GM12864 (cell line): ENCODE data around the gene ANGPTL2.

ENCODE experiments used
- DNase-seq: peaks from one replicate; pipeline ENCODE4 v3.0.0-alpha.2; 2011; ENCODE audit warnings: low read depth
- H3K4me3 ChIP-seq: 2 replicates; pipeline ENCODE4 v1.5.1; 2011; ENCODE audit warnings: mild to moderate bottlenecking, low read depth, low read length, control low read depth
- CTCF ChIP-seq: IDR thresholded peaks from 2 replicates; pipeline ENCODE4 v1.5.1; 2011; ENCODE audit warnings: low read depth, mild to moderate bottlenecking, moderate library complexity, low read length, control low read depth, inconsistent platforms; ENCODE audit errors: missing control alignments

Gene ANGPTL2

DNA sequence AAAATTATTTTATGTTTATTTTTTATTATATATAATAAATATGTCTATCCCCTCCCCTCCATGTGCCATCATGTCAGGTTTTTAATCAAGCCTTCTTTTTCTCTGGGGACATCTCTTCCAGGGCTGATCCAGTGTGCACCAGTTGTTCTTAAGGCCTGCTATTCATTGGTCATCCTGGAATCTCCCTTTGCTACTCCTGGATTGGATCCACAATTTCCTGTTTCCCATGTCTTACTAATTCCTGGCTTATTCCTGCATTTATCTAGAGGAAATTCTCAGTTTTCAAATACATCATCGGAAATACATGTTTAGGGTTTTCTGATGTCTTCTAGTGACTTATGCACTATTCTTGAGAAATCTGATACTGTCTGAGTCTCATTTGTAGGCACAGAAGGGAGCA, 56.8 kb downstream of the ANGPTL2 start:
- TF ChIP-seq CTCF, result no peak
- no peak for DNase-seq
- no peak overlapping the region for H3K4me3 ChIP-seq

- TF ChIP-seq CTCF, result no peak
- no peak overlapping the region for H3K4me3 ChIP-seq
- DNase-seq, result no peak
Measured at GRCh38 chr9:127064335-127064734, 58.1 kb downstream of the ANGPTL2 start.

GRCh38 chr9:127061411-127061810, 61.0 kb downstream of the ANGPTL2 start:
- no peak for TF ChIP-seq CTCF
- no peak overlapping the region for H3K4me3 ChIP-seq
- DNase-seq, result no peak

DNA sequence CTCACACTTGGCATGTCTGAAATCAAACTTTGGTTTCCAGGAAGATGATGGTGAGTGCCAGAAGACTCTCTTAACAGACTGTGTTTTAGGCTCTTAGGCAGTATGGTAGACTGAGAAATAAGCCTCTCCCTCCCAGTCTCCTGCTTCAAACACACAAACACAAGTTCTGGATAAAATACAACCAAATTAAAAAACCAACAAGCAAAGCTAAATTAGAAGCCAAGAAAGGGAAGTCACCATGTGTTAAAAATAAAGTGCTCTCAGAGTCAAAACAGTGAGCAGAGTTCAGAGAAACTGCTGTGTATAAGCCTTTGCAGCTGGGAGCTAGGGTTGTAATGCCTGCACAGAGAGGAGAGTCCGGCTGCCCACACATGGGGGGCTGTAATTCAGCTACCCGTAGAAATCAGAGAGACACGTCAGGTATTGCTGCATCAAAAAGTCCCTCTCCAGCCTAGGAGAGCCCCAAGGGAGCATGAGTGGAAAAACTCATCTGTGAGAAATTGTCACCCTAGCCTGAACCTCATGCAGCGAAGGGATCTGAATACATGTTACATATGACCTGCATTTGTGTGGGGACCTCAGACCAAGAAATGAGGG, 62.6 kb downstream of the ANGPTL2 start:
- DNase-seq, result no peak
- no peak overlapping the region for H3K4me3 ChIP-seq
- no peak for TF ChIP-seq CTCF

- H3K4me3 ChIP-seq, result no peak overlapping the region
- DNase-seq, result no peak
- TF ChIP-seq CTCF, result no peak
Measured at GRCh38 chr9:127059030-127059429, 63.4 kb downstream of the ANGPTL2 start.

DNA sequence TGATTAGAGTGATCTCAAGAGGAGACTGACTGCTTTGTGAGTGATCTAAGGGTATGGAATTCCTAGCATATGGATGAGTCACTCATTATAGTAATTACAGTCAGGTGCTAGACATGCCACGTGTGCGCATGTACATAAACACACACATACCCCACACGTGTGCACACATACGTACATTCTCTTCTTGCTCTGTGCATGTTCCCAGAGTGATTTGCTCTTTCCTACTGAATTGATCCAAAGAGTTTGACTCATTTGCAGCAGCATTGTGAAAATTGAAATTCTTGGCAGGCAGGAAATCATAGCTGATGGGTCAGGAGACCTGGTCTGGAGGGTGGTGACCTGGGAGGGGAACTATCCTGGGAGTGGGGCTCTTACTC, 63.8 kb downstream of the ANGPTL2 start:
- DNase-seq, result no peak
- no peak for TF ChIP-seq CTCF
- H3K4me3 ChIP-seq, result no peak overlapping the region

DNA sequence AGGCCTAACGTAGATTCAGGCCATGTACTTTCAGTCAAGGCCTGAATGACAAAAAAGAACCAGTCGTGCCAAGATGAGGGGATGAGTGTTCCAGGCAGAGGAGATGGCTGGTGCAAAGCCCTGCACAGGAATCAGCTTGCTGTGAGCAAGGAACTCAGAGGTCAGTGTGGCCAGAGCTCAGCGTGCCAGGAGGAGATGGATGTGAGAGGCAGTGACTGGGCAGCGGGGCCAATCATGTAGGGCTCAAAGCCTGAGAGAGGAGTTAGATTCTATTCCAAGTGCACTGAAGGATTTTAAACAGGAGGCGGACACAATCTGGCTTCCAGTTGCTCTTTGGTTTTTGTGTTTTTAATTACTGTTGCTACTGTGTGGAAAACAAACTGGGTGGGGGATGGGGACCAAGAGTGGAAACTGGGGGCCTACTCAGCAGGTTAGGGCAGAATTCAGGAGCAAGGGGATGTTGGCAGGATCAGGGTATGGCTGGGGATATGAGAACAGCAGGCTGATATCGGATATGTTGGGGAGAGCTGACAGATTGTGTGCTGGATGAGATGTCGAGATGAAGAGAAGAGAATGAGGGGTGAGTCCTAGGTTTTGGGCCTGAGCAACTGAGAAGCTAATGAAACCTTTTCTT, 64.3 kb downstream of the ANGPTL2 start:
- no peak overlapping the region for H3K4me3 ChIP-seq
- TF ChIP-seq CTCF, result no peak
- no peak for DNase-seq
